ENCODE results near the gene ECEL1.

ECEL1 gene

DNA sequence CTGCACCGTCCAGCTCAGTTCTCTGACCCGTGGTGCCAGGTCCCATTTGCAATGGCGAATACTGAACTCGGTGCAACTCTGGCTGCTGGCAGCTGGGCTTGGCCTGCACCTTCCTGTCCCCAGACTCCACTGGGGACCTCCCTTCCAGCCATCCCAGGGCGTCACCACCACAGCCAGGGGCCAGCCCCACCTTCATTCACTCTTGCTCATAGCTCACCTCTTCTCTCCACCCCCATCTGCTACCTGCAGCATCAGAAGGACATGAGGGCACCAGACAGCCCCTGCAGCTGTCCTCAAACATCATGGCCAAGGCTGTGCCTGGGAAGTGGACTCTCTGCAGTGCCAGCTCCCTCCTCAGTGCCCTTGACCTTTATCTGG lies 47.9 kb downstream of the ECEL1 start:
- Histone ChIP-seq H3K36me3 (no peaks in the 10 kb centered on the region), H3K27me3 (no peaks in the 10 kb centered on the region), H3K9me3 (replicated peaks in 1 of 11) (no peaks in the 10 kb centered on the region), H3K4me3 (no peak overlapping the region), H3K4me2 (peak overlapping the region in 1 of 11 experiments; percentile 3; a peak in 1 of 22 replicates), H3K9ac (no peak overlapping the region), H3K4me1 (peaks cover 4 to 17% (median 8%) of the 10 kb centered on the region in 10 experiments; a peak in 16 of 20 replicates), H3K27ac (no peak overlapping the region), H4K20me1 (0 out of 22 replicates have a peak, but pooled peaks cover 0 to 5% (median 0%) of the 10 kb centered on the region in 11 experiments)
- TF ChIP-seq Cebpa-rat (IDR thresholded peaks at IDR 0.05), result no peak

DNA sequence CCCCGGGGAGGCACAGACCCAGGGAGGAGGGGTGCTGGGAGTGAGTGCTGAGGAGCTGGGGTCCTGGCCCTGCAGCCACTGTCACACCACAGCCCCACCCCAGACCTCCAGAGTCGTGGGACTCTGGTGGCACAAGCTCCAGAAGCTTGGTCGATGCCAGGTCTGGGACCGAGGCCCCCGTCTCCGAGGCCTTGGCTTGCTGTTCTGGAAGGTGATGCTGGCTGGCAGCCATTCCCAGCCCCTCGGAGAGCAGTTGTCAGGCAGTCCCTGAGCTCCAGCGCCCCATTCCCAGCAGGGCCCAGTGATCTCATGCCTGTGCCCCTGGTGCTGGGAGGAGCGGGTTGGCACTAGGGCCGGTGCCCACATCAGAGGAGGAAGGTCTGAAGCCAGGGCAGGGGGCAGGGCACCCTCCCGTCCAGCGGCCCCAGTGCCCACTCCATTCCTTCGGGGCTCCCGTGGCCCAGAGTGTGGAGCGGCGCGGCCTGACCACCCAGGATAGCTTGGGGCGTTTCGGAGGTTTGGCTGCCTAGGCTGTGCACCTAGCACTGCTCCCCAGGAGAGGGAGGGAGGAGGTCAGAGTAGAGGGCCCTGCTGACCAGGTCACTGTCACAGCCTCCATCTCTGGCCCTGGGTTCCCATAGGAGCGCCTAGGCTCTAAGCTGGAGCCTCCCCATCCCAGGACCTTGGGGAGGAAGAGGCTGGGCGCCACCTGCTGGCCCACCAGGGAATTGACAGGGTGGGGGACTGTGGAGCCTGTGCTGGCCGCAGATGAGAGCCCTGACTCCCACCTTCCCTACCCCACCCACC lies 48.5 kb downstream of the ECEL1 start:
- H3K9me3 ChIP-seq (replicated peaks in 1 of 11), result no peaks in the 10 kb centered on the region
- H3K4me3 ChIP-seq, result no peak overlapping the region
- H3K27me3 ChIP-seq, result no peaks in the 10 kb centered on the region
- H3K4me2 ChIP-seq, result no peak overlapping the region
- TF ChIP-seq Cebpa-rat (IDR thresholded peaks at IDR 0.05), result no peak
- 0 out of 22 replicates have a peak, but pooled peaks cover 0 to 5% (median 0%) of the 10 kb centered on the region in 11 experiments for H4K20me1 ChIP-seq
- no peaks in the 10 kb centered on the region for H3K36me3 ChIP-seq
- H3K4me1 ChIP-seq, result peaks cover 2 to 18% (median 10%) of the 10 kb centered on the region in 10 experiments; a peak in 16 of 20 replicates
- H3K27ac ChIP-seq, result no peak overlapping the region
- H3K9ac ChIP-seq, result no peak overlapping the region

DNA sequence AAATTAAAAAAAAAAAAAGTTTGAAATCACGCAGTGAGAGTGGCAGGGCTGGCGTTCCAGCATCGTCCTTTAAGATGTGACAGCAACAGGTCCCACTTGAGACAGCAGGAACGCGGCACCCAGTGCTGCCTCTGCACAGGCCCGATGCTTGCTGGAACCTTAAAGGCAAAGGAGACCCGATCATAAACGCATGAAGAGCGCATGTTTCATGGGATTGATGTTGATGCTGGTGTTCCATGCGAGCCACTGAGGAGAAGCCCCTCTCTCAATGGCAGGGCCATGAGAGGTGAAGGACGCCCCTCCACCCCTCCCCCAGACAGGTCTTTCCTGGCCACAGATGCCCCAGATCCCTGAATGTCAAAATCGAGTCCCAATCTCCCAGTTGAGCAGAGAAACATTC lies 49.5 kb downstream of the ECEL1 start:
- Histone ChIP-seq H3K27ac (no peak overlapping the region), H4K20me1 (0 out of 22 replicates have a peak, but pooled peaks cover 0 to 5% (median 0%) of the 10 kb centered on the region in 11 experiments), H3K4me2 (no peak overlapping the region), H3K4me3 (no peak overlapping the region), H3K9ac (no peak overlapping the region), H3K27me3 (no peaks in the 10 kb centered on the region), H3K4me1 (peaks cover 0 to 23% (median 16%) of the 10 kb centered on the region in 10 experiments; a peak in 16 of 20 replicates), H3K36me3 (no peaks in the 10 kb centered on the region), H3K9me3 (replicated peaks in 1 of 11) (no peaks in the 10 kb centered on the region)
- no peak for TF ChIP-seq Cebpa-rat (IDR thresholded peaks at IDR 0.05)

DNA sequence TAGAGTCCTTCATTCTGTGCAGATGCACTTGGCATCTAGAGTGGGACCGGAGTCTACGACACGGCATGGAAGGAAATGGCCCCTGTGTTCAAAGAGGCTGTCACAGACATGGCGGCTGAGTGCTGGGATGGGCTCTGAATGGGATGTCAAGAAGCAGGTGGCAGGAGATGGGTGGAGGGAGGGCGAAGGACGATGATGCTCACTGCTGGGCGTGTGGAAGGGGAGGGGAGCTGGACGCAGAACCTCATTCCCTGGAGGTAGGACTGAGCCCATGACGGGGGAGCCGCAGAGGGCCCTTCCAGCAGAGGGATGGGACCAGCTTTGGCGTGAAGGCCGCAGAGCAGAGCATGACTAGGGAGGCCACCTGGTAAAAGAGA lies 50.5 kb downstream of the ECEL1 start:
- Histone ChIP-seq H4K20me1 (0 out of 22 replicates have a peak, but pooled peaks cover 0 to 5% (median 0%) of the 10 kb centered on the region in 11 experiments), H3K9me3 (replicated peaks in 1 of 11) (no peaks in the 10 kb centered on the region), H3K9ac (no peak overlapping the region), H3K4me1 (peaks cover 4 to 32% (median 25%) of the 10 kb centered on the region in 10 experiments; a peak in 19 of 20 replicates), H3K27me3 (no peaks in the 10 kb centered on the region), H3K27ac (no peak overlapping the region), H3K4me3 (no peak overlapping the region), H3K36me3 (no peaks in the 10 kb centered on the region), H3K4me2 (no peak overlapping the region)
- TF ChIP-seq Cebpa-rat (IDR thresholded peaks at IDR 0.05), result no peak

DNA sequence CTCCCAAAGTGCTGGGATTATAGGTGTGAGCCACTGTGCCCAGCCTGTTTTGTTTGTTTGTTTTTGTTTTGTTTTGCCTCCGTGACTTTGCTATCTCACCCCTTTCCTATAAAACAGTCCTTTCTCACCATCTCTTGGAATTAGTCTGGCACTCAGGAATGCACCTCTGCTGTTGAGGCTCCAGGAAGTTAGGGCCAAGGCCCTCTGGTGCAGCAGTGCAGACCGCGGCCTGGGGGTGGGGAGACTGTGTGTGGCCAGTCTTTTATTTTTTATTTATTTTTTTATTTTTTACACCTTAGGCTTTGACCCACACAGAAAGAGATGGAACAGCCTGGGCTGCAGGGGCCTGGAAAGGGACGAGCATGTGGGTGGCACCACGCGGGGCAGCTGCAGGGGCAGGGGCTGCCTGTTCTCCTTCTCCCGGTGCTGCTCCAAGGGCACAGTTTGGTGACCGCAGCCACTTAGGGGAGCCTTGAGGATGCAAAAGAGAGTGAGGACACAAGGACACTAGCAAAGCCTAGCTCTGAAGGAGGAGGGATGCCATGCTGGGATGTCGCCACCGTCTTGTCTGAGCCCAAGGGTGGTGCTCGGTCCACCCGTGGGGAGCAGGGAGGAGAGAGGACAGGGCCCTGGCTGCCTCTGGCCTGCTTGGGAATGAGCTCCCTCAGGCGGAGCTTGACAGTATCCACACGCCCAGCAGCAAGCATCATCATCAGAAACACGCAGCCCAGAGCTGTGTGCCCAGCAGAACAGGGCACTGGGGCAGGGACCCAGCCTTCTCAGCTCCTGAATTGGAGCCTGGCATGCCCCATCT lies 51.0 kb downstream of the ECEL1 start:
- H3K36me3 ChIP-seq, result no peaks in the 10 kb centered on the region
- H3K4me1 ChIP-seq, result peaks cover 4 to 35% (median 26%) of the 10 kb centered on the region in 10 experiments; a peak in 19 of 20 replicates
- no peak overlapping the region for H3K27ac ChIP-seq
- no peak overlapping the region for H3K4me2 ChIP-seq
- no peaks in the 10 kb centered on the region for H3K27me3 ChIP-seq
- TF ChIP-seq Cebpa-rat (IDR thresholded peaks at IDR 0.05), result no peak
- H4K20me1 ChIP-seq, result 0 out of 22 replicates have a peak, but pooled peaks cover 0 to 5% (median 0%) of the 10 kb centered on the region in 11 experiments
- no peak overlapping the region for H3K4me3 ChIP-seq
- H3K9me3 ChIP-seq (replicated peaks in 1 of 11), result no peaks in the 10 kb centered on the region
- H3K9ac ChIP-seq, result no peak overlapping the region

DNA sequence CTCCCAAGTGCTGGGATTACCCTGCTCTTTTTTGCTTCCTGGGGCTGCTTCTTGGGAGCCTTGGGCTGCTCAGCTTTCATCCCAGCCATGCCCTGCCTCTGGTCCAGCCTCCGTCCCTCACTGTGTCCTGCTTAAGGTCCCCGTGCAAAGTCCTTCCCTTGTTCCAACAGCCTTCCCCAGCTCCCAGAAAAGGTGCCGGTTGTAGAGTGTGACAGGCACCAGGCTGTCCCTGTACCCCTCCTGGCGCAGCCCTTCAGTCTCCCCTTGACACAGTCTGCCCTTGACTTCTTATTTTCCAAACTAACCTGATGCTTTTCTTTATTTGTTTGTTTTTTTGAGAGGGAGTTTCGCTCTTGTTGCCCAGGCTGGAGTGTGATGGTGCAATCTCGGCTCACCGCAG lies 51.8 kb downstream of the ECEL1 start:
- Histone ChIP-seq H3K4me3 (no peak overlapping the region), H3K4me2 (no peak overlapping the region), H3K27me3 (no peaks in the 10 kb centered on the region), H4K20me1 (0 out of 22 replicates have a peak, but pooled peaks cover 0 to 5% (median 0%) of the 10 kb centered on the region in 11 experiments), H3K4me1 (peaks cover 4 to 39% (median 26%) of the 10 kb centered on the region in 10 experiments; a peak in 19 of 20 replicates), H3K9me3 (replicated peaks in 1 of 11) (no peaks in the 10 kb centered on the region), H3K36me3 (no peaks in the 10 kb centered on the region), H3K27ac (no peak overlapping the region), H3K9ac (no peak overlapping the region)
- no peak for TF ChIP-seq Cebpa-rat (IDR thresholded peaks at IDR 0.05)

DNA sequence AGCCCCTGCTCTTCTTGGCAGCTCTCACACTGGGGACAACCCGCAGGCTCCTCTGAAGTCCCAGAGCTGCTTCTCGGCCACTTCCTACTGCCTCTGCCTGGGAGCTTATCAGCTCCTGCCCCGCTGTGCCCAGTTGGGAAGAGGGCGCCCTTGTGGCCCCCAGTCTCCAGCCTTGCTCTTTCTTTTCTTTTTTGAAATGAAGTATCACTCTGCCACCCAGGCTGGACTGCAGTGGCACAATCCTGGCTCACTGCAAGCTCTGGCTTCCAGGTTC lies 52.3 kb downstream of the ECEL1 start:
- no peak for TF ChIP-seq Cebpa-rat (IDR thresholded peaks at IDR 0.05)
- Histone ChIP-seq H3K4me2 (0 out of 22 replicates have a peak overlapping the region, but pooled peaks of 1 of the 11 experiments have one; percentile 65), H3K27me3 (no peaks in the 10 kb centered on the region), H4K20me1 (0 out of 22 replicates have a peak, but pooled peaks cover 0 to 5% (median 0%) of the 10 kb centered on the region in 11 experiments), H3K4me3 (no peak overlapping the region), H3K4me1 (peaks cover 4 to 40% (median 26%) of the 10 kb centered on the region in 10 experiments; a peak in 19 of 20 replicates), H3K9me3 (replicated peaks in 1 of 11) (no peaks in the 10 kb centered on the region), H3K9ac (no peak overlapping the region), H3K36me3 (no peaks in the 10 kb centered on the region), H3K27ac (no peak overlapping the region)

DNA sequence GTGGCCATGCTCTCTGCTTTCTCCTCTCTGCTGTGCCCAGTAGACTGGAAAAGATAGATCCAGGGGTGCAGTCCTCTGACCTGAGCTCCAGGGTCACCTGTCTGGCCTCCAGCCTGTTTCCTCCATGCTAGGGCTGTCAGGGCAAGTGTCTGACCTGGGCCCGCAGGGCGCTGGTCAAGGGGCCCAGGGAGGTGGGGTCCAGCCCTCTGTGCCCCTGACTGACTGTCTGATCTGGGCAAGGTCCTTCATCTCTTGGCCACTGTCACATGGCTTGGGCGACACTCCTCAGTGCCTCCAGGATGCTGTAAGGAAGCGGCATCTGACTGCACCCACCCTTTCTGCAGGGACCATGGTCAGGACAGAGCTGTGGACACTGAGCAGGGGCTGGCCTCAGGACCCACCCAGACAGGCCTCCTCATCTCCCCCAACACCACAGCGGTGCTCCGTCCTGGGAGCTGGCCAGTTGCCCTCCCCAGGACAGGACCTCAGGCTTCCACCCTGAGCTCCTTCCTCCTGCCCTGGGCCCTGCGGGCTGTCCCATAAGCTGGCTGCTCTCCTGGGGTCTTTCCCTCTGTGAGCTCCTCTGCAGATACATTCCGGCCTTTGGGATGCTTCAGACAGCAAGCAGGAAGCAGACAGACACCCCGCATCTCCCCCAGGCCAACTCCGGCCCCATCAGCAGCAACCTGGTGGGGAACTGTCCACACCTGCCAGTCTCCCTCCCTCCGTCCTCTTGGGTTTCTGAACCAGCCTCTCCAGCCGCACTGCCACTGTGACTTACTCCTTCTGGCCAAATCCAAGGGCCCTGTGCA lies 52.9 kb downstream of the ECEL1 start:
- H3K9ac ChIP-seq, result peak overlapping the region in 1 of 11 experiments; percentile 35; a peak in 1 of 22 replicates
- H3K36me3 ChIP-seq, result no peaks in the 10 kb centered on the region
- TF ChIP-seq Cebpa-rat (IDR thresholded peaks at IDR 0.05), result no peak
- no peaks in the 10 kb centered on the region for H3K27me3 ChIP-seq
- H3K27ac ChIP-seq, result peak overlapping the region in 1 of 11 experiments; percentile 9; a peak in 1 of 22 replicates
- H3K4me3 ChIP-seq, result no peak overlapping the region
- peaks cover 4 to 40% (median 26%) of the 10 kb centered on the region in 10 experiments; a peak in 19 of 20 replicates for H3K4me1 ChIP-seq
- 0 out of 22 replicates have a peak, but pooled peaks cover 0 to 5% (median 0%) of the 10 kb centered on the region in 11 experiments for H4K20me1 ChIP-seq
- H3K4me2 ChIP-seq, result peak overlapping the region in 8 of 11 experiments; percentile 13 to 81 (median 70); a peak in 15 of 22 replicates
- H3K9me3 ChIP-seq (replicated peaks in 1 of 11), result no peaks in the 10 kb centered on the region

Data from BLaER1 treated with 17β-estradiol and CSF1 and Interleukin-3, amounts not matched to agents 10 nM and 100 nM (cell line).